DOHH2 (cell line): ENCODE results near the gene TMEM217.

Source experiments
- H3F3A ChIP-seq: fragments of 200-600 bp; sonication (generic), shearing (Covaris generic); 2 replicates; pipeline ENCODE4 v1.6.0; 2016; ENCODE audit warnings: antibody characterized with exemption, mild to moderate bottlenecking; ENCODE audit not compliant: control insufficient read depth, insufficient read depth
- H3K27ac ChIP-seq: fragments of 200-600 bp; sonication (generic); 2 replicates; pipeline ENCODE4 v1.5.1; 2014; ENCODE audit warnings: low read depth, mild to moderate bottlenecking, low read length, moderate library complexity
- H3K27me3 ChIP-seq: fragments of 200-600 bp; sonication (generic); 2 replicates; pipeline ENCODE4 v1.6.1; 2014; ENCODE audit warnings: mild to moderate bottlenecking, low read length, mixed read lengths; ENCODE audit not compliant: control insufficient read depth
- H3K36me3 ChIP-seq: fragments of 200-600 bp; sonication (generic); 2 replicates; pipeline ENCODE4 v1.6.1; 2014; ENCODE audit warnings: mild to moderate bottlenecking, low read length, moderate library complexity, mixed read lengths; ENCODE audit not compliant: control insufficient read depth
- H3K4me1 ChIP-seq: fragments of 200-600 bp; sonication (generic); 2 replicates; pipeline ENCODE4 v1.6.1; 2014; ENCODE audit warnings: mild to moderate bottlenecking, low read length, mixed read lengths; ENCODE audit not compliant: control insufficient read depth
- H3K4me2 ChIP-seq: fragments of 200-600 bp; sonication (generic); 2 replicates; pipeline ENCODE4 v1.6.0; 2014; ENCODE audit warnings: mild to moderate bottlenecking, low read length, moderate library complexity
- H3K4me3 ChIP-seq: fragments of 200-600 bp; sonication (generic); 2 replicates; pipeline ENCODE4 v1.5.1; 2014; ENCODE audit warnings: mild to moderate bottlenecking, low read length, mixed read lengths
- H3K79me2 ChIP-seq: fragments of 200-600 bp; sonication (generic); 2 replicates; pipeline ENCODE4 v1.6.1; 2014; ENCODE audit warnings: mild to moderate bottlenecking, low read length, mixed read lengths; ENCODE audit not compliant: control insufficient read depth
- H3K9me2 ChIP-seq: fragments of 200-600 bp; sonication (generic); replicated peaks from 2 replicates; pipeline ENCODE4 v1.6.1; 2014; ENCODE audit warnings: mild to moderate bottlenecking, low read length, mixed read lengths; ENCODE audit not compliant: control insufficient read depth
- H3K9me3 ChIP-seq: fragments of 200-600 bp; sonication (generic); 2 replicates; pipeline ENCODE4 v1.6.1; 2014; ENCODE audit warnings: antibody characterized with exemption, low read length, mixed read lengths; ENCODE audit not compliant: control insufficient read depth, insufficient read depth
- H4K20me1 ChIP-seq: fragments of 200-600 bp; sonication (generic); 2 replicates; pipeline ENCODE4 v1.6.0; 2014; ENCODE audit warnings: low read depth, mild to moderate bottlenecking, antibody characterized with exemption, low read length, moderate library complexity; ENCODE audit not compliant: control insufficient read depth, insufficient read depth
- CTCF ChIP-seq: fragments of 200-600 bp; sonication (generic); IDR thresholded peaks from one replicate; pipeline ENCODE4 v1.5.1; 2014; ENCODE audit warnings: antibody characterized with exemption, mild to moderate bottlenecking, low read depth, low read length; ENCODE audit not compliant: poor library complexity, severe bottlenecking
- EZH2phosphoT487 ChIP-seq: fragments of 200-600 bp; sonication (generic); IDR thresholded peaks from 2 replicates; pipeline ENCODE4 v1.6.1; 2017; ENCODE audit warnings: borderline replicate concordance, mild to moderate bottlenecking, antibody characterized with exemption, low read length, moderate library complexity, mixed read lengths

TMEM217 gene

GRCh38 chr6:37272834-37273566, 15.1 kb upstream of the TMEM217 start:
- TF ChIP-seq EZH2phosphoT487 (no peak), CTCF (no peak)
- no peaks in the 10 kb centered on the region for H4K20me1 ChIP-seq
- no peaks in the 10 kb centered on the region for H3K9me3 ChIP-seq
- no peaks in the 10 kb centered on the region for H3F3A ChIP-seq
- 0 out of 2 replicates have a peak, but pooled peaks cover 2% of the 10 kb centered on the region for H3K4me1 ChIP-seq
- H3K27ac ChIP-seq = no peak overlapping the region
- H3K9me2 ChIP-seq = no peaks in the 10 kb centered on the region
- peaks cover 11% of the 10 kb centered on the region for H3K36me3 ChIP-seq
- no peaks in the 10 kb centered on the region for H3K27me3 ChIP-seq
- H3K4me2 ChIP-seq = no peak overlapping the region
- H3K4me3 ChIP-seq = no peak overlapping the region
- H3K79me2 ChIP-seq = 0 out of 2 replicates have a peak, but pooled peaks cover 2% of the 10 kb centered on the region

GRCh38 chr6:37269105-37269504, 11.2 kb upstream of the TMEM217 start:
- Histone ChIP-seq H3K4me1 (no peaks in the 10 kb centered on the region), H3K4me2 (no peak overlapping the region), H3K4me3 (no peak overlapping the region), H3K79me2 (peaks cover 10% of the 10 kb centered on the region; the same call in 1 of the 2 replicates), H3K36me3 (peaks cover 11% of the 10 kb centered on the region), H3K9me3 (peaks cover 8% of the 10 kb centered on the region), H3F3A (no peaks in the 10 kb centered on the region), H3K27me3 (no peaks in the 10 kb centered on the region), H3K27ac (no peak overlapping the region), H3K9me2 (no peaks in the 10 kb centered on the region), H4K20me1 (no peaks in the 10 kb centered on the region)
- TF ChIP-seq EZH2phosphoT487 = no peak
- no peak for TF ChIP-seq CTCF

GRCh38 chr6:37265860-37266259, 7.9 kb upstream of the TMEM217 start:
- H3K4me1 ChIP-seq = no peaks in the 10 kb centered on the region
- H3K36me3 ChIP-seq = peaks cover 11% of the 10 kb centered on the region
- H3K27ac ChIP-seq = no peak overlapping the region
- TF ChIP-seq EZH2phosphoT487 = no peak
- no peak for TF ChIP-seq CTCF
- no peaks in the 10 kb centered on the region for H3F3A ChIP-seq
- H4K20me1 ChIP-seq = no peaks in the 10 kb centered on the region
- no peaks in the 10 kb centered on the region for H3K27me3 ChIP-seq
- H3K9me2 ChIP-seq = no peaks in the 10 kb centered on the region
- H3K79me2 ChIP-seq = peaks cover 32% of the 10 kb centered on the region
- H3K4me2 ChIP-seq = no peak overlapping the region
- H3K9me3 ChIP-seq = peaks cover 8% of the 10 kb centered on the region
- no peak overlapping the region for H3K4me3 ChIP-seq
